ELF-1 (cell line): ENCODE data around the gene ABHD15.
A peak's percentile ranks its signal among the peaks of the same experiment; 100 is the strongest.

Experiments used
- DNase-seq: peaks from one replicate; pipeline ENCODE4 v3.0.0-alpha.2; 2016; ENCODE audit warnings: low read depth, low spot score

The ABHD15 gene

GRCh38 chr17:29595107-29595942 is 28.5 kb upstream of the ABHD15 start:
- DNase-seq = peak; percentile 47

DNA sequence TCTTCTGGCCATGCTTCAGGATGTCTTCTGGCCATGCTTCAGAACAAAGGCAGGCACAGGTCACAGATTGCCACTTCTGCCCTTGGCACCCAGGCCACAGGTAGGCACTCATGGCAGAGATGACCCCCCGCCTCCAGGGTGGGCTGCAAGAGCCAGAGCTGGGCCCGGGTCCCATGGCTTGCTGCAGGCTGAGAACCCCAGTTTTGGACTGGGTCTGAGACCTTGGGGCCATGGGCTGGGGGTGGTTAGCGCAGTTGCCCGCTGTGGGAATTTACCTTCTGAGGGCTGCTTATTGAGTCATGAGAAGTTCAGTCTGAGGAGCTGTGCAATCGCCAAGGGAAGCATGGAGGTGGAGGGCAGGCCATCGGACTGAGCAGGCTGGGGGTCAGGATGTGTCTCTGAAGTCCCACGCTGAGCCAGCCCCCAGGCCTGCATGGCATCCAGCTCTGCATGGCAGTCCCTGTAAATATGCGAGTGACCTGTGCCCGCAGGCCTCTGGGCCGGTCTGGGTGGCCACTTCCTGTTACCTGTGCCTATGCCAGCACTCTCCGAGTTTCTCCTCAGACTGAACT is 27.8 kb upstream of the ABHD15 start:
- no peak for DNase-seq

GRCh38 chr17:29593591-29594518 is 27.0 kb upstream of the ABHD15 start:
- DNase-seq = peak; percentile 74

DNA sequence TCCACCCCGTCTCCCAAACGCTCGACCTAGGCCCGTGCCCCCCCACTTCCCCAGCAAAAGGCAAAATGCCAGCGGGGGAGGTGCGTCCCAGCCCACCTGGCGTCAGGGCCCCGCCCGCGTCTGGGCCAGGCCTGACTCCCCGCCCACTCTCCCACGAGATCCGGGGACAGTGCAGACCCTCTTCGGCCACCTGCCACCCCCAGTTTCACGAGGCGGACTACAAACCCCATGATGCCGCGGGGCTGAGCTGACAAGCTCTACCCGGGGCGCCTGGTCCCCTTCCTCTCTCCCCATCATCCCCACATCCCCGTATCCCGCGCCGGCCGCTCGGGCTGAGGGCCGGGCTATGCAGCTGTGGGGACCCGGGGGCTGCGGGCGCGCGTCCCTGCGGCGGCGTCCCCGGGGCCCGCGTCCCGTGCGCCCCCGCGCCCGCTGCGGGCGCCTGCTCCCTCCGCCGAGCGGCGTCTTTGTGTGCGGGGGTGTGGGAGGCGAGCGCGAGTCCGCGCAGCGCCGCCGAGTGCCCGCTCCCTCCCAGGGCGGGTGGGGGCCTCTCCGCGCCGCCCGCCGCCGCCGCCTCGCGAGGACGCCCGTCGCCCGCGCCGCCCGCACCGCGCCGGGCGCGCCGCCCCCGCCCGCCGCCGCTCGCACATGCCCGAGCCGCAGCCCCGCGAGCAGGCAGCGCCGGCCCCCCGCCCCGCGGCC is 26.2 kb upstream of the ABHD15 start, which contains the start of gene ANKRD13B:
ANKRD13B (plus strand) TSS at position 283 of the 702 bp plus-strand sequence. CDS start 490 bp downstream, outside the sequence.
- DNase-seq = no peak

GRCh38 chr17:29591737-29592608 is 25.1 kb upstream of the ABHD15 start:
- peak; percentile 97 for DNase-seq

- DNase-seq = no peak
These were observed 24.4 kb upstream of the ABHD15 start for GRCh38 chr17:29591146-29591736.

GRCh38 chr17:29590411-29591145 is 23.7 kb upstream of the ABHD15 start:
- DNase-seq = no peak

DNA sequence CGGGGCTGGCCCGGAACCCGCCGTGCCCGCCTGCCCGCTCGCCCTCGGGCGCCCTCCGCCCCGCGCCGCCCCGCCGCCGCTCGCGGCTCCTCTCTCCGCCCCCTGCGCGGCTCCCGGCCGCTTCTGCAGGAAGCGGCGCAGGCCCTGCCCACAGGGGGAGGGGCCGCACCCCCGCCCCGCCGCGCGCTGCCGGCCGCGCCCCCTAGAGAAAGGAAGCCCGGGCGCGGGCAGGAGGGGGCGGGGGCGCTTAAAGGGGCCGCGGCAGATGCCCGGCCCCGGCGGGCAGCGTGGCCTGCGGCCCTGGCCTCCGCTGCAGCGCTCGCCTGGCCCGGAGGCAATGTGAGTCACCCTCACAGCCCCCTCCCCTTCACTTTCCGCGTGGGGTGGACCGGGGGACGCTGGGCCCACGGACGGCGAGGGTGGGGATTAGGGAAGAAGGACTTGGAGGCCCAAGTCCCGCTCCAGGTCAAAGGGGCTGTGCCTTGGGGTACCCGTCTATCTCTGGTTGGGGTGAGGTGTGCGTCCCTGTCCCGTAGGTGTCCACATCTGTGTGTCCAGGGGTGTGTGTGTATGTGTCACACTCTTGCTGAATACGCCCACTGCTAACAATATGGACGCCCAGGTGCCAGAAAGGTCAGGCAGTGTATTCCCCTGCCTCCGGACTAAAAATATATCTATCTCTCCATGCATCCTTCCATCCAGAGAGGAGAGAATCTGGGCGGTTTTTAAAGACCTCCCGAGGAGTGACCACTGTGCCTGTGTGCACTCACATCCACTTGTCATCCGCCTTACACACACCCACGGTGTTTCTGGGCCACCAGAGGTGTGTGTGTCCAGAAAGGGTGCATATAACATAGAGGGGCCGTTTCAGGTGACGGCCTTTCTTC is 22.9 kb upstream of the ABHD15 start, which contains the start of gene GIT1:
GIT1 (minus strand) TSS at position 125 of the 887 bp plus-strand sequence. CDS start 270 bp downstream, outside the sequence.
- DNase-seq = peak; percentile 80

- DNase-seq = peak; percentile 40
These were observed 21.9 kb upstream of the ABHD15 start for GRCh38 chr17:29588562-29589411.

DNA sequence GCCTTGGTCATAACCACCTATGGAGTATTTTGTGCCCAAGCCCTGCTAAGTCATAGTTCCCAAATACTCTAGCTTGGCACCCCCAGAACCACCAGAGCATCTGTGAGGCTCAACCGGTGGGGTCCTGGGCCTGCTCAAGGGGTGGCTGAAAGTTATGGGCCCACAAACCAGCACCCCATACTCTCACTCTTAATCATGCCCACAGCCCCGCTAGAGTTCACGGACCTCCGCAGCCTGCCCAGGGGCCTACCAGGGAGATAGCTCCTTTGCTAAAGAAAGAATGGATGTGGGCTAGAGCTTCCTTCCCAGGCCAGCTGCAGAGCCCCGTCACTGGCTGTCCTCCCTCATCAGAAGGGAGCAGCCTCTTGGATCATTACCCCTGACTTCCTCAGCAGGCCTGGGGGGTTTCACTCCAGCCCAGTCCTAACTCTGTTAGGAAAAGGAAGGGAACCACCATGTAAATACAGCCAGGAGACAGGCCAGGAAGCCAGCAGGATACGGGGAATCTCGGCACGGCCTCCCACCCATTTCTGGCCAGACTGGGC is 21.3 kb upstream of the ABHD15 start:
- DNase-seq = no peak

- no peak for DNase-seq
These were observed 20.8 kb upstream of the ABHD15 start for GRCh38 chr17:29587591-29587990.

DNA sequence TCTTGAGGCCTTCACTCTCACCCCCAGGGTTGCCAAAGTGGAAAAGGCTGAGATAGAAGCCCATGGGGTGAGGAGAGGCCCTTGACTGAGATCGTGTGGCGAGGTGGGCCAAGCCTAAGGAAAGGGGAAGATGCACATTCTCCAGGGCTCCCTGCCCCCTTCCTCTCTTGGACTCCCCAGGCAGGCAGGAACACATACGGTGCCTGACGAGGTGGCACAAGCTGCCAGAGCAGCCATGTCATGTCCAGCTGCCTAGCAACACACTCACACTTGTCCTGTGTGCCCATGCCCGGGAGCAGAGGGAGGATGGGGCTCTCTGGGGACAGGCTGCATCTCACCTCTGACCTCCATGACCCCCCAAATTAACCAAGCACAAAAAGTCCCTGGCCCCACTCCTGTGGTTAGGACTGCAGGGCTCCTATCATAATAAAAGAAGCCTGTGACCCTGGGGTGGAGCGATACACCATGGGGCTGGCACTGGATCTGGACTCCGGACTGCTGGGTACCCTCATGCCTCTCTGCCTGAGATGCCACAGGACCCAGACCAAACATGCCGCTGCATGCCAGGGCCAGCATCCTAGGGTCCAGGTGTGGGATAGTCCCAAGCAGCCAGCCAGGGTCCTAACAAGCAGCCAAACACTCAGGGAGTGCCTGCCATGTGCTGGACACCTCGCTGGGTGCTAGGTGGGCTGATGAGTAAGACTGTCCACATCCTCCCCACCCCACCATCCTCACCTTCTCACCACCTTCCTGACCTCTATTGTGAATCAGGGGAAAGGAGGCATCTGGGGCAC is 20.0 kb upstream of the ABHD15 start:
- DNase-seq = no peak

- DNase-seq = no peak
These were observed 18.4 kb upstream of the ABHD15 start for GRCh38 chr17:29585080-29585751.

- no peak for DNase-seq
These were observed 17.7 kb upstream of the ABHD15 start for GRCh38 chr17:29584452-29585079.
